Brain microvascular endothelial cell (primary cell): Measurements from ENCODE around the gene VPS51.

ENCODE experiments used
- DNase-seq: peaks from one replicate; pipeline ENCODE4 v3.0.0-alpha.2; 2020
- H3K27ac ChIP-seq: fragments of 250-450 bp; sonication (Bioruptor Pico); 2 replicates; pipeline ENCODE4 v1.5.1; 2020; ENCODE audit warnings: mild to moderate bottlenecking, moderate library complexity
- H3K27me3 ChIP-seq: fragments of 250-450 bp; sonication (Bioruptor Pico); replicated peaks from 2 replicates; pipeline ENCODE4 v1.5.1; 2020; ENCODE audit warnings: mild to moderate bottlenecking
- H3K36me3 ChIP-seq: fragments of 250-450 bp; sonication (Bioruptor Pico); replicated peaks from 2 replicates; pipeline ENCODE4 v1.5.1; 2020; ENCODE audit warnings: mild to moderate bottlenecking
- H3K4me3 ChIP-seq: 2 replicates; pipeline ENCODE4 v1.5.1; 2011; ENCODE audit warnings: low read depth, mild to moderate bottlenecking, control low read depth, low read length, moderate library complexity
- CTCF ChIP-seq: IDR thresholded peaks from 2 replicates; pipeline ENCODE4 v1.5.1; 2011; ENCODE audit warnings: low read depth, mild to moderate bottlenecking, moderate library complexity, low read length, control low read depth, inconsistent platforms; ENCODE audit errors: missing control alignments
- in situ Hi-C: cut with HindIII; loops from 2 replicates; pipeline ENCODE4 v1.10.0; 2017; ENCODE audit warnings: low sequenced_read_pairs, low pct_ligation_motif_present

The VPS51 gene

GRCh38 chr11:65077451-65077850, 18.6 kb upstream of the VPS51 start:
- no peak for DNase-seq
- Histone ChIP-seq H3K4me3 (no peak overlapping the region), H3K27me3 (no peaks in the 10 kb centered on the region), H3K27ac (no peak overlapping the region), H3K36me3 (no peaks in the 10 kb centered on the region)
- TF ChIP-seq CTCF: no peak
- in situ Hi-C loops: no loop called here

- in situ Hi-C loops: no loop called here
- H3K36me3 ChIP-seq: no peaks in the 10 kb centered on the region
- H3K27me3 ChIP-seq: no peaks in the 10 kb centered on the region
- TF ChIP-seq CTCF: peak; percentile 75
- DNase-seq: peak; percentile 32
- H3K27ac ChIP-seq: no peak overlapping the region
- H3K4me3 ChIP-seq: no peak overlapping the region
Measured at GRCh38 chr11:65078151-65078550, 17.9 kb upstream of the VPS51 start.

GRCh38 chr11:65078786-65079342, 17.1 kb upstream of the VPS51 start:
- in situ Hi-C loops: no loop called here
- H3K36me3 ChIP-seq: no peaks in the 10 kb centered on the region

GRCh38 chr11:65083134-65083833, 12.7 kb upstream of the VPS51 start:
- H3K4me3 ChIP-seq: peak overlapping the region; percentile 87
- H3K27me3 ChIP-seq: no peaks in the 10 kb centered on the region
- in situ Hi-C loops: no loop called here
- H3K36me3 ChIP-seq: peaks cover 9% of the 10 kb centered on the region
- no peak for DNase-seq
- H3K27ac ChIP-seq: peak overlapping the region; percentile 98
- TF ChIP-seq CTCF: no peak

More at GRCh38 chr11:65078786-65079342, 17.1 kb upstream of the VPS51 start:
- Histone ChIP-seq H3K27ac (no peak overlapping the region), H3K4me3 (no peak overlapping the region), H3K27me3 (no peaks in the 10 kb centered on the region)
- no peak for TF ChIP-seq CTCF
- DNase-seq: no peak

- peak; percentile 89 for DNase-seq
- Histone ChIP-seq H3K27me3 (no peaks in the 10 kb centered on the region), H3K36me3 (peaks cover 14% of the 10 kb centered on the region), H3K27ac (peak within 1 kb of the TSS; percentile 98), H3K4me3 (peak within 1 kb of the TSS; percentile 87)
- TF ChIP-seq CTCF: no peak
- in situ Hi-C loops: no loop called here
Measured at GRCh38 chr11:65083834-65084597, 12.0 kb upstream of the VPS51 start, which contains the start of the genes CDCA5 and ZFPL1. Gene CDCA5, minus strand, starts transcription at chr11:65084040. Its CDS starts 62 bp downstream, at chr11:65083978. Gene ZFPL1, plus strand, starts transcription at chr11:65084222. Its CDS starts 477 bp downstream, at chr11:65084699.
